Stimulated activated CD8-positive, alpha-beta memory T cell treated with anti-CD3 and anti-CD28 coated beads, Interleukin-7, amount 100 ng/mL, for 1 hour (primary cell): ENCODE data around the gene FBXL20.
A peak's percentile ranks its signal among the peaks of the same experiment; 100 is the strongest.
"Not testable (repeated sequence)": the region's sequence is repeated elsewhere in the genome, so short reads cannot be mapped to it uniquely, and the experiment has no call there.

ENCODE experiments used
- DNase-seq, 2 donors: peaks; one replicate each; pipeline ENCODE4 v3.0.0-alpha.2; 2020; ENCODE audit warnings: low read depth in 2 of 2

Gene FBXL20

GRCh38 chr17:39251997-39252396 is 149.4 kb downstream of the FBXL20 start:
- no peak for DNase-seq

GRCh38 chr17:39250076-39250475 is 151.3 kb downstream of the FBXL20 start:
- not testable (repeated sequence) for DNase-seq

- no peak for DNase-seq
Measured at GRCh38 chr17:39246274-39246673, 155.2 kb downstream of the FBXL20 start.

GRCh38 chr17:39244600-39245570 is 156.5 kb downstream of the FBXL20 start:
- DNase-seq = peak; percentile 65 to 86

- DNase-seq = no peak
Measured at GRCh38 chr17:39244016-39244599, 157.3 kb downstream of the FBXL20 start.

- no peak for DNase-seq
Measured at GRCh38 chr17:39243155-39243554, 158.3 kb downstream of the FBXL20 start.

GRCh38 chr17:39240631-39241030 is 160.8 kb downstream of the FBXL20 start:
- no peak for DNase-seq

- DNase-seq = peak; percentile 29 to 34
Measured at GRCh38 chr17:39239640-39240314, 161.6 kb downstream of the FBXL20 start.

GRCh38 chr17:39238311-39238972 is 163.0 kb downstream of the FBXL20 start:
- peak; percentile 53 for DNase-seq

GRCh38 chr17:39237586-39237985 is 163.8 kb downstream of the FBXL20 start:
- no peak for DNase-seq

- no peak for DNase-seq
Measured at GRCh38 chr17:39236981-39237441, 164.4 kb downstream of the FBXL20 start.

- no peak for DNase-seq
Measured at GRCh38 chr17:39236450-39236927, 164.9 kb downstream of the FBXL20 start.

- DNase-seq = no peak
Measured at GRCh38 chr17:39235555-39236449, 165.6 kb downstream of the FBXL20 start.

- DNase-seq = peak in 1 of 2 donors; percentile 29
Measured at GRCh38 chr17:39231591-39232551, 169.6 kb downstream of the FBXL20 start.

- no peak for DNase-seq
Measured at GRCh38 chr17:39231091-39231561, 170.3 kb downstream of the FBXL20 start.

- DNase-seq = no peak
Measured at GRCh38 chr17:39230361-39230760, 171.1 kb downstream of the FBXL20 start.

- DNase-seq = no peak
Measured at GRCh38 chr17:39229274-39229913, 172.0 kb downstream of the FBXL20 start.

- no peak for DNase-seq
Measured at GRCh38 chr17:39227364-39227919, 174.0 kb downstream of the FBXL20 start.
